Upper lobe of left lung (tissue), 6 donors: ENCODE results near the gene SETBP1. TPM values are rescaled to one million over a fixed set of nuclear protein-coding genes. Genes with fewer than 3 reads are reported as not detected.
A peak's percentile ranks its signal among the peaks of the same experiment; 100 is the strongest.

Experiments
- ATAC-seq, 2 donors: fragments of 200-7000 bp; cut with Tn5 transposase; one replicate each; pipeline ENCODE4 v1.9.1; 2022; ENCODE audit warnings: mild to moderate bottlenecking in 2 of 2, moderate library complexity in 2 of 2; ENCODE audit not compliant: low FRiP score in 2 of 2
- DNase-seq, 2 donors: peaks; one replicate each; pipeline ENCODE4 v3.0.0-alpha.2; 2019 to 2020
- H3K27ac ChIP-seq, 4 donors: fragments of 200-600 bp; sonication (generic); one replicate each; pipeline ENCODE4 v1.5.1; 2016 to 2019
- H3K27me3 ChIP-seq, 4 donors: fragments of 200-600 bp; sonication (generic); one replicate each; pipeline ENCODE4 v1.5.1; 2017 to 2019
- H3K36me3 ChIP-seq, 4 donors: fragments of 200-600 bp; sonication (generic); one replicate each; pipeline ENCODE4 v1.5.1; 2016 to 2019
- H3K4me1 ChIP-seq, 4 donors: fragments of 200-600 bp; sonication (generic); one replicate each; pipeline ENCODE4 v1.5.1; 2018 to 2019
- H3K4me3 ChIP-seq, 4 donors: fragments of 200-600 bp; sonication (generic); one replicate each; pipeline ENCODE4 v1.5.1; 2017 to 2019; ENCODE audit warnings: mild to moderate bottlenecking in 2 of 4, moderate library complexity in 1 of 4
- H3K9me3 ChIP-seq, 4 donors: fragments of 200-600 bp; sonication (generic); one replicate each; pipeline ENCODE4 v1.5.1; 2018 to 2019
- CTCF ChIP-seq, 6 experiments: fragments of 450-650 bp in 4 of 6; fragments of 200-600 bp in 2 of 6; sonication (generic) in 2 of 6; IDR thresholded peaks; one replicate each; pipeline ENCODE4 v1.5.1; 2016 to 2019; ENCODE audit warnings: antibody characterized with exemption in 6 of 6
- EP300 ChIP-seq, 4 donors: sonication (generic); formaldehyde crosslinking; IDR thresholded peaks; one replicate each; pipeline ENCODE4 v1.5.1; 2017; ENCODE audit warnings: antibody characterized with exemption in 4 of 4, control low read depth in 2 of 4
- POLR2A ChIP-seq, 4 donors: fragments of 450-650 bp; IDR thresholded peaks; one replicate each; pipeline ENCODE4 v1.5.1; 2016 to 2017; ENCODE audit warnings: antibody characterized with exemption in 4 of 4, mild to moderate bottlenecking in 2 of 4
- POLR2AphosphoS5 ChIP-seq, 2 donors: sonication (generic); formaldehyde crosslinking; IDR thresholded peaks; one replicate each; pipeline ENCODE4 v1.5.1; 2017; ENCODE audit warnings: antibody characterized with exemption in 2 of 2
- WGBS, 2 donors: methylation state at CpG; one replicate each; pipeline ENCODE4 v1.1.5; 2017 to 2018; 5-methylcytosine and 5-hydroxymethylcytosine counted together
- total RNA-seq, 6 donors: library from RNA; depleted of rRNA in 4 of 6; stranded (reverse); fragments of >200 nt in 4 of 6; gene quantifications; one replicate each; pipeline versions ENCODE4 v1.1.0 to v1.2.1, GENCODE V29; 2016 to 2021
- donor health status: DM: no; HTN: no; CAD: no; lungs with moderate emphysema.
- donor health status: DM: no; HTN: yes; CAD: no; lungs with severe emphysema.

SETBP1 gene
- total RNA-seq, 6 donors from 2014 or later: 11.7 to 38.8 (median 16.6) TPM

- no peak for ATAC-seq
- Histone ChIP-seq H3K27me3 (no peaks in the 10 kb centered on the region), H3K4me3 (no peak overlapping the region), H3K9me3 (no peaks in the 10 kb centered on the region), H3K27ac (no peak overlapping the region), H3K36me3 (no peaks in the 10 kb centered on the region), H3K4me1 (peaks cover 27 to 36% (median 31%) of the 10 kb centered on the region in 4 donors)
- TF ChIP-seq POLR2A (IDR thresholded peaks at IDR 0.05) (no peak), POLR2AphosphoS5 (IDR thresholded peaks at IDR 0.05) (no peak)
- DNase-seq: no peak
- WGBS, 2 donors: 80 to 85% methylated on average over 6 of the region's 6 CpGs
These were observed 42.7 kb downstream of the SETBP1 start for GRCh38 chr18:44723411-44723810.

- H3K27ac ChIP-seq: peak overlapping the region in 3 of 4 donors; percentile 26 to 73 (median 72)
- DNase-seq (no peak), ATAC-seq (no peak)
- TF ChIP-seq POLR2A (IDR thresholded peaks at IDR 0.05) (no peak), EP300 (IDR thresholded peaks at IDR 0.05) (no peak), CTCF (IDR thresholded peaks at IDR 0.05) (no peak), POLR2AphosphoS5 (IDR thresholded peaks at IDR 0.05) (no peak)
- H3K9me3 ChIP-seq: no peaks in the 10 kb centered on the region
- H3K4me3 ChIP-seq: no peak overlapping the region
- 68 to 73% methylated on average over 1 of the region's 1 CpG for WGBS, 2 donors
- no peaks in the 10 kb centered on the region for H3K27me3 ChIP-seq
- no peaks in the 10 kb centered on the region for H3K36me3 ChIP-seq
- peaks cover 28 to 36% (median 31%) of the 10 kb centered on the region in 4 donors for H3K4me1 ChIP-seq
These were observed 43.6 kb downstream of the SETBP1 start for GRCh38 chr18:44724105-44724778.

DNA sequence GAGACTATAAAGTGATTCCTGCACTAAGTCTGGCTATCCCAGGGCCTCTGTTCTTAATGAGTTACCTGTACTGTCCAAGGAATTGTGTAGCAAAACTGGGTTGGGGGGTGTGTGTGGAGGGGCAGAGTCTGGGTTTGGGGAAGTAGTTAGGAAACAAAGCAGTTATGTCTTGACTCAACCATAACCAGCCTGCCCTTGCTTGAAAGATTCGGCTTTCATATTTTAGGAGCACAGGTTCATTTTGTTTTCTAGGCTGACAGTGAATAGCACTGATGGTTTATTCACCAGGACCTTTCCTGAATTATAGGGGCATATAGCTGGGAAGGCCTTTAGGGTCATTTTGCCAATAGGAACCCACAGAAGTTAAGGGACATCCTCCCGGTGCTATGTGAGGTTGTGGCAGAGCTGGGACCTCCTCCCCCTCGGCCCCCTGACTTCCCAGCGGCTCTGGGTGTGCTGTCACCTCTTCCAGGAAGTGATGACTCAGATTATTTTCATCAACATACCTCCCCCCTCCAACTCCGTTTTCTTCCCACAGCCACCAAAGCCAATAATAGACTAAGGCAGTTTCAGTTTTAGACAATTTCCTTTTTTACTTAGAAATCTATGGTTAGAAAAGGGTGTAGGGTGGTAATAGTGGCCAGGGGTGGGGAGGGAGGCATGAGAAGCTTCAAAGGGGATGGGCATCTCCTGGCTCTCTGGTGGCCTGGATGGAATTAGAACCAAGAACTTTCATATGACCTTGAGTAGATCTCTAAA lies 44.8 kb downstream of the SETBP1 start:
- no peaks in the 10 kb centered on the region for H3K9me3 ChIP-seq
- peak overlapping the region; percentile 63 to 73 (median 72) for H3K27ac ChIP-seq
- 27 to 28% methylated on average over 5 of the region's 5 CpGs for WGBS, 2 donors
- H3K4me3 ChIP-seq: no peak overlapping the region
- H3K4me1 ChIP-seq: peaks cover 31 to 36% (median 33%) of the 10 kb centered on the region in 4 donors
- DNase-seq (peak in 1 of 2 donors; percentile 51), ATAC-seq (peak; percentile 35 to 72)
- H3K36me3 ChIP-seq: no peaks in the 10 kb centered on the region
- TF ChIP-seq EP300 (IDR thresholded peaks at IDR 0.05) (peak in 3 of 4 donors; percentile 67 to 81 (median 78)), CTCF (IDR thresholded peaks at IDR 0.05) (no peak), POLR2AphosphoS5 (IDR thresholded peaks at IDR 0.05) (peak; percentile 73 to 78), POLR2A (IDR thresholded peaks at IDR 0.05) (no peak)
- no peaks in the 10 kb centered on the region for H3K27me3 ChIP-seq

DNA sequence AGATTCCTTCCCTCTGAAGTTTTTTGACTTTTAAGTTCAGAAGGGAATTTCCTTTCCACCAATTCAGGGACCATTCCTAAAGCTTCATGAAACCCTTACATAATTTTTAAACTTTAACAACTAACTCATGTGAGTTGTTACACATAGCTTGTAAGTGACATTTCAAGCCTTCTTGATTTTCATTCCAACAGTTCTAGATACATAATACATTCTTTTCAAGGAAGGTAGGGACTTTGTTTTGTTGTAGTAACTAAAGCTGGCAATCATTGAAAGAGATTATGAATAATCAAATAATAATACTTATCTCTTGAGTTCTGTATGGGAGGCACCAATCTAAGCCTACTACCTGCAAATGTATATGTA lies 45.4 kb downstream of the SETBP1 start:
- Histone ChIP-seq H3K4me3 (no peak overlapping the region), H3K9me3 (no peaks in the 10 kb centered on the region), H3K36me3 (no peaks in the 10 kb centered on the region), H3K27ac (peak overlapping the region; percentile 63 to 73 (median 72)), H3K4me1 (peaks cover 31 to 37% (median 33%) of the 10 kb centered on the region in 4 donors), H3K27me3 (no peaks in the 10 kb centered on the region)
- TF ChIP-seq POLR2A (IDR thresholded peaks at IDR 0.05): no peak
- TF ChIP-seq POLR2AphosphoS5 (IDR thresholded peaks at IDR 0.05): no peak
- no peak for TF ChIP-seq EP300 (IDR thresholded peaks at IDR 0.05)
- no peak for TF ChIP-seq CTCF (IDR thresholded peaks at IDR 0.05)
- DNase-seq: no peak
- no peak for ATAC-seq

DNA sequence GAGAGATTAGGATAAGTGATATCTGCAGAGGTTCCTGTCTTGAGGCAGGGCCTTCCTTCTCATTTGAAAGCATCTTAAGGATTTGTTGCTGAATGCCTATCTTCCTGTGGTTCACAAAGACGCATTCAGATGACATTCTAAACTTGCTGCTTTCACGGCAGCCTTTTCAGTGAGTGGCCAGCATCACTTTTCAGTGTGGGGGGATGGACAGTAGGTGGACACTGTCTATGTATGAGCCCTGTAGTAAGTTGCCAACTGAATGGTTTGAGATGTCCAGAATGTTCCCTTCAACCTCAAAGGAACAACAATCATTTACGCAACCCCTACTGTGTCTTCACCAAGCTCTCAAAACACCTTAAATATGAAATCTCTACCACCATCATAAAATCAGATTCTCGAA lies 46.6 kb downstream of the SETBP1 start:
- Histone ChIP-seq H3K4me1 (peaks cover 31 to 38% (median 33%) of the 10 kb centered on the region in 4 donors), H3K36me3 (no peaks in the 10 kb centered on the region), H3K27ac (peak overlapping the region in 1 of 4 donors; percentile 11), H3K27me3 (no peaks in the 10 kb centered on the region), H3K9me3 (no peaks in the 10 kb centered on the region), H3K4me3 (no peak overlapping the region)
- TF ChIP-seq EP300 (IDR thresholded peaks at IDR 0.05) (no peak), CTCF (IDR thresholded peaks at IDR 0.05) (no peak), POLR2A (IDR thresholded peaks at IDR 0.05) (no peak), POLR2AphosphoS5 (IDR thresholded peaks at IDR 0.05) (no peak)
- DNase-seq (no peak), ATAC-seq (no peak)
- WGBS, 2 donors: 85 to 95% methylated on average over 4 of the region's 4 CpGs
